ENCODE measurements around the gene MAPT.
"Not testable (repeated sequence)": the region's sequence is repeated elsewhere in the genome, so short reads cannot be mapped to it uniquely, and the experiment has no call there.

Gene MAPT

DNA sequence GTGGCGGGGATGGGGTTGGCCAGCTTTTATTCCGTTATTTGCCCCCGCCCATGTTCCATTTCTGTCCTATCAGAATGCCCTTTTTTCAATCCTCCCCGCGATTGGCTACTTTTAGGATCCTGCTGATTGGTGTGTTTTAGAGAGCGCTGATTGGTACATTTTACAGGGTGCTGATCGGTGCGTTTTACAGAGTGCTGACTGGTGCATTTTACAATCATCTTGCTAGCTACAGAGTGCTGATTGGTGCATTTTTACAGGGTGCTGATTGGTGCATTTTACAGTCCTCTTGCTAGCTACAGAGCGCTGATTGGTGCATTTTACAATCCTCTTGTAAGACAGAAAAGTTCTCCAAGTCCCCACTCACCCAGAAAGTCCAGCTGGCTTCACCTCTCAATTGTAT lies 32.2 kb upstream of the MAPT start:
- not testable (repeated sequence) for DNase-seq (ENCODE audit: low read depth)

DNA sequence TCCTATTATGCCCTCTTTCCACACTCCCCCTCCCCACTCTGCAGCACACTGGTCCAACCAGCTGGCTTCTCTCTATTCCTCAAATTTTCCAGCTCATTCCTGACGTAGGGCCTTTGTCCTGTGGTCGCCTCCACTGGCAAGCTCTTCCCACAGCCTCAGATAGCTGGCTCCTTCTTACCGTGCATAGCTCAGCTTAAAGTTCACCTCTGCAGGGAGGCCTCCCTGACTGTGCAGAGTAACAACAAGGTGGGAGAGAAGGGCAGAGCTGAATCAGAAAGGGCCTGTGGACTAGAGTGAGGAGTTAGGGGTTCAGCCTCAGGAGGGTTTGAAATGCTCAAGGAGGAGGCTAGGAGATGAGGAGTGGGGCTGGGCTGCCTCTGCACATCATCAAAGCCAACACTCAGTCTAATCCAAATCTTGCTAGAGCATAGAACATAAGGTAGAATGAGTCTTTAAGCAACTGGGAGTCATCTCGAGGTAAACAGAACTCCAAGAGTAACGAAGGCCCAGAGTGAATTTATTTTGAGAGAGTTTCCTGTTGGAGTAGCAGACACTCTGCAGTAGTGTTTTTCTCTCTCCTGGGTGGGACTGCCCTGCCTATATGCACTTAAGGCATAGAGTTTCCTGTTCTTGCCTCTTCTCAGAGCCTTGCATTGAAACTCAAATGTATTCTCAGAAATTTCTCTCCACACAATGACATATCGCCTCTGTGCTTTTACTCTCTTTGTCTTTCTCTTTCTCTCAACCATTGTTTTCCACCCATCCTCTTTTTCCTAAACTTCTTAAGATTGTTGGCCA lies 30.3 kb upstream of the MAPT start:
- no peak for DNase-seq (ENCODE audit: low read depth)

DNA sequence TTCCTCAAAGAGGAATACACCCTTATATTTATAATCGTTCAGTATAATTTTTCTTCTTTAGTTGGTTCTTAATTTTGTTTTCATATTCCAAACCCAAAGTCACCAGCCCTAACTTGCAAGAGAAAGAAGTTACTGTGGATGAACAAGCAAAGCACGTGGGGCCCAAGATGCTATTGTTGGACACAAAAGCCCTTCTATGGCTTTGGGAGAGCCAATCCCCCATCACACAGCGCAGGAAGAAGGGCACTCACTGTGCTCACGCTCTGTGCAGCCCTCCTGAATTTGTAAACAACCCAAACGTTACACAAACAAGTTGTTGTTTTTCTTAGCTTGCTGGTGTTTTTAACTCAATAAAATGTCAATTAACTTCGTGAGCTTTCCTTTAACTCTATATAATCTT lies 27.2 kb upstream of the MAPT start:
- no peak for DNase-seq (ENCODE audit: low read depth)

DNA sequence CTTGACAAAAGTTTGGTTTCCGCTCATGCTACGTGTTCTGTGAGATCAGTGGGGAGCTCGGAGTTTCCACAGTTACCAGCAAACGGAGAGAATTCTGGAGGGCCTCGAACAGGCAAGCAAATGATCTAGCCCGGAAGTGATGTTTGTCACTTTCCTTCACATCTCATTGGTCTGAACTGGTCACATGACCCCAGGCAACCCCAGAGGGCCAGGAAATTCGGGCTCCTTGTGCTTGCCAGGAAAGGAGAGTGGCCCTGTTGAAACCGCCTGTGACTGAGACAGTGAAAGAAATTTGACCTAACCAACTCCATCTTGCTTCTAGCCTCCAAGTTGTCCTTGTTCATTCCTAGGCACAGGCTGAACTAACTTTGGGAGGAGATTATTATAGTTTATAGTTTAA lies 26.7 kb upstream of the MAPT start:
- DNase-seq (ENCODE audit: low read depth): no peak

DNA sequence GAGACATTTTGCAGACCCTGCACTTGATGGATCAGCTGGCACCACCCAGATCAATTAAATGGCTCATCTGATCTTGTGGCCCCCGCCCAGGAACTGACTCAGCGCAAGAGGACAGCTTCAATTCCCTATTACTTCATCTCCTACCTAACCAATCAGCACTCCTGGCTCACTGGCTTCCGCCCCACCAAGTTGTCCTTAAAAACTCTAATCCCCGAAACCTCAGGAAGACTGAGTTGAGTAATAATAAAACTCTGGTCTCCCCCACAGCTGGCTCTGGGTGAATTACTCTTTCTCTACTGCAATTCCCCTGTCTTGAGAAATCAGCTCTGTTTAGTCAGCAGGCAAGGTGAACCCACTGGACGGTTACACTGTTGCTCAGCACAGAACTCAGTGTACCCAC lies 26.1 kb upstream of the MAPT start:
- no peak for DNase-seq (ENCODE audit: low read depth)

DNA sequence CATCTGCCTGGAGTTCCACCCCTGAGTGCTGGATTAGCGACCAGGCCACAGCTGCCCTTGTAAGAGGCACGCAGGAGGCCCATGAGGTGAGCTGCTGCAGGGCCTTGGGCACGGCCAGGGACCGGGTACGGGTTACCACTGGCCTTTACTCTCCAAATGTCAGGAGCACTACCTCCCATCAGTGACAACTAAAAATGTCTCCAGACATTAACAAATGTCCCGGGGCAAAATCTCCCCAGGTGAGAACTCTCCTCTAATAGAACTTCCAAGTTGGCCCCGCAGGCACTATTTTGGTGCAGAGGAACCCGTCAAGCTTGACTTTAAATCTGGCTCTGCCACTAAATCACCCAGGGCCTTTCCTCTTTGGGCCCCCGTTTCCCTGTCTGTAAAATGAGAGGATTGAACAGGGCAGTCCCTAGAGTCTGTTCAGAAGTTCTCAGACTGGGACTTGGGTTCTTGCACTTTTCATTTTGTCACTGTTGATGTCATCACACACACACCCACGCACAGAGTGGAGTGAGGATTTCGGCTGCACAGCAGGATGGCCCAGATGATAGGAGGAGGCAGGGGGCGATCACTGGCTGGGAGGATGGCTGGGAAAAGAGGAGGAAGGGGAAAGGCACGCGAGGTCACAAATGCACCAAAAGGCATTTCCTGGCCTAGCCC lies 24.5 kb upstream of the MAPT start:
- no peak for DNase-seq (ENCODE audit: low read depth)

DNA sequence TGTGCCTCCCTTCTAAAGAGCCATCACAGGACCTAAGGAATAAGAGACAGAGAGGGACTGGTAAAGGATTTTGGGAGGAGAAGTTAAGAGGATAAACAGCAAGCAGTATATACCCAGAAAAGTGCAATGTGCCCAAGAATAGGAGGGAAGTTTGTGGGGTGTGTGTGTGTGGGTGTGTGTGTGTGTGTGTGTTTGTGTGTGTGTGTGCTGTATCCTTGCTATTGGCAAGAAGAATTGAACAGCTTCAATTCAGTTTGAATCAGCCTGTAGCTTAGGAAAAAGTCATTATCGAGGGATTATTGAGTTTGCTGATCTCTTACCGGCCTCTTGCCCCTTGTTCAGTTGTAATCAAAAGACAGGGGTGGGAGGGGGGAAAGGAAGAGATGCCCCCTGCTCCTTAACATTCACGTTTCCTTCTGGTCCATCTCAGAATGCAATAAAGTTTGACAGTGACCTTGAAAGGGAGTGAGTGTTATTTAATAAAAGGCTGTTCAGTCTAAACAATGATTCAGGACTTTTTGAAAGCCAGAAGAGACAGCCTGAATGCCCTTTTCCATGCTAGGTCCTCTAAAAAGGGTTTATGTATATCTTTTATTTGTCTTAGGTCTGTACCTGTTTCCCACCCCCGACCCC lies 23.9 kb upstream of the MAPT start:
- DNase-seq (ENCODE audit: low read depth): no peak

DNA sequence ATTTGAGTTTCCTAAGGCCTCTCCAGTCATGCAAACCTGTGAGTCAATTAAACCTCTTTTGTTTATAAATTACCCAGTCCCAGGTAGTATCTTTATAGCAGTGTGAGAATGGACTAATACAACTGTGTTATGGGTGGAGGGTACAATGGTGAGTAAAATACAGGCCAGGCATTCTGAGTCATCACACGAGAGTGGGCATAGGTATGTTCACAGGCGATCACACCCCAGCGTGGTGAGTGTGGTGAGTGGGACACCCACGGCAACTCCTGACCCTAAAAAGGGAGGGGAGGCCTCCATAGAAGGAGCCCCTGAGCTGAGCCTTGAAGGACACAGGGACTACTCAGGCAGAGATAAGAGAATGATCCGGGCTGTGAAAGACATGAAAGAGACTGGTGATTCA lies 22.6 kb upstream of the MAPT start:
- no peak for DNase-seq (ENCODE audit: low read depth)

DNA sequence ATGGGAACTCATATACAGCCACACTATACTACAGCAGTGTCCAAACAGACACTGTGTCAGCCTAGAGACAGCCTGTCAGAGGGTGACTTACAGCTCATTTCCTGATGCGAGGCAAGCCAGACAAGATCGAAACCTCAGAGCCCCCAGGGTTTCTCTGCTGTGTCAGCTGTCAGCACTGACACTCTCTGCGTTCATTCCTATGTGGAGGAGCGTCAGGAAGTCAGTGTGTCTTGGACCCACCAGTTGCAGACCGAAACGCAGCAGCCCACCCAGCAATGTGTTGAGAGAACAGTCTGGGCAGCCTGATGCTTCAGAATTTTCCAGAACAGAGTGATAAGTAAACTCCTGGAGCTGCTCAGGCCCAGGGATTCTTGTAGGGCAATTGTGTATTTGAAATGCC lies 20.6 kb upstream of the MAPT start:
- no peak for DNase-seq (ENCODE audit: low read depth)

DNA sequence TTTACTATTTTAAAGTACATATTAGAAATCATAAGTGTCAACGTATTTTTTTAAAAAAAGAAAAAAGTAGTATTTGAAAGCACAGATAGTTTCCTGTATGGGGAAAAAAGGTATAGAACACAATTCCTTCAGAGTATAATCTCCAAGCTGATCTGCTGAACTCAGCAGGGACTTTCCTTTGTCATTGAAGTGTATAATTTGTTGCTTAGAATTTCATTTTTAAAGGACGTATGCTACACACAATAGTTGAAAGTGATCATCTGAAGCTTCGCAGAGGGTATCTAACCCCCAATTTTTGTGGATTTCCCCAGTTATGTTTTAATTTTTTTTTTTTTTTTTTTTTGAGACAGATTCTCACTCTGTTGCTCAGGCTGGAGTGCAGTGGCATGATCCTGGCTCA lies 20.2 kb upstream of the MAPT start:
- no peak for DNase-seq (ENCODE audit: low read depth)

DNA sequence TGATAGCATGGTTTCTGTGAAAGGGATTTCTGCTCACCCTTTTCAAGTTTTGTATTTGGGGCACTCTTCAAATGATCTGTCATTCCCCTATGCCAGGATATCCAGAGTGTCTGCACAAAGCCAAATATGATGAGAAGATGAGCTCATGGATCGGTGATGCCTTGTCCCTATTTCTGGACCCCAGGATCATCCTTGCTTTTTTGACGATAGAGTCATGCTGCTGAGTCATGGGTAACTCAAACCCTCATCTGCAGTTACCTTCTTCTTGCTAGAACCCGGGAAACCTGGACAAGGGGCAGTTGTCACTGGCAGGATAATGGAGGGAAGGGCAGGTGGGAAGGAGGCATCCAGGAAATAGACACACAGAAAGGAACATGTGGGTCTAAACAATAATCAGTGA lies 17.8 kb upstream of the MAPT start:
- DNase-seq (ENCODE audit: low read depth): no peak

DNA sequence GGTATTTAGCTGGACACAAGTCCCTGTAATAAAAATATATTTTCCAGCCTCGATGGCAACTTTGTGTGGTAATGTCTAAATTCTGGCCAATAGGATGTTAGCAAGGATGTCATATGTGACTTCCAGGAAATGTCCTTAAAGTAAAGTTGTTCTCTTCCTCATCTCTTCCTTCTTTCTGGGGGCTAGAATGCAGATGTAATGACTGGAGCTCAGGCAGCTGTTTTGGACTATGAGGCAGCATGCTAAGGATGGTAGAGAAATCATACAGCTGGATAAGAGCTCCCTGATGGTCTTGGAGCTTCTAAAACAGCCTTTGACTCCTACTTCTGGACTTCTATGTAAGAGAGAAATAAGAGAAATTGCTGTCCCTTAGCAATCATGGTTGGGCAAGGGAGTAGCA lies 16.9 kb upstream of the MAPT start:
- no peak for DNase-seq (ENCODE audit: low read depth)

DNA sequence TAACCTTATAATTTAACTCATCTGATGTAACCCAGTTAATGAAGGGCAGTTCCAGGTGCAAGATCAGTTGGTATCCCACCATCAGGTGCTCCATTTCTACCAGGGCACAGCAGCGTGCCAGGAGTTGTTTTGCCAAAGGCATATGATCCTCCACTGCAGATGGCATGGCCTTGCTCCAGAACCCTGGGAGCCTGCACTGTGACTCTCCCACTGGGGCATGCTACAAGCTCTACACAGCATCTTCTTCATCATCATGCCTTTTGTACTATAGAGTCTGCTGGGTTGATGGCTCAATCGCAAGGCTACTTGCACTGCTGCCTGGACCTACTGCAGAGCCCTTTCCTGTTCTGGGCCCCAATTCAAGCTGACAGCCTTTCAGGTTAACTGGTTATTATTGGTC lies 11.3 kb upstream of the MAPT start:
- no peak for DNase-seq (ENCODE audit: low read depth)

DNA sequence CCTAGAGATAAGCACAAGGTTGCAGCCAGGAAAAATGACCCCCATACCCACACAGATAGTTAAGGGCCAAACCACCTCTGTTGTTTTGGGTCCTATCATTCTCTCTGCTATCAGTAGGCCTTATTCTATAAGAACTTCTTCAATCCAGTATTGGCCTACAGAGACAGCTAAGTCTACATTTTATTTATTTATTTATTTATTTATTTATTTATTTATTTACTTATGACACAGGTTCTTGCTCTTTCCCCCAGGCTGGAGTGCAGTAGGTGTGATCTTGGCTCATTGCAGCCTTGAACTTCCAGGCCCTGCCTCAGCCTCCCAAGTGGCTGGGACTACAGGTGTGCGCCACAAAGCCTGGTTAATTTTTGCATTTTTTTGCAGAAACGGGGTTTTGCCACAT lies 7.5 kb upstream of the MAPT start:
- DNase-seq (ENCODE audit: low read depth): no peak

DNA sequence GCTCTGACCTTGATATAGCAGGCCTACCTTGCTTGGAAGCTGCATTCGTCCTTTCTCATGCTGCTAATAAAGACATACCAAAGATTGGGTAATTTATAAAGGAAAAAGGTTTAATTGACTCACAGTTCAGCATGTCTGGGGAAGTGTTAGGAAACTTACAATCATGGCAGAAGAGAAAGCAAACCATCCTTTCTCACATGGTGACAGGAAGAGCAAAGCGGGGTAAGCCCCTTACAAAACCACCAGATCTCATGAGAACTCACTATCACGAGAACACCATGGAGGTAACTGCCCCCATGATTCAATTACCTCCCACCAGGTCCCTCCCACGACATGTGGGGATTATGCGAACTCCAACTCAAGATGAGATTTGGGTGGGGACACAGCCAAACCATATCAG lies 6.0 kb upstream of the MAPT start:
- no peak for DNase-seq (ENCODE audit: low read depth)

DNA sequence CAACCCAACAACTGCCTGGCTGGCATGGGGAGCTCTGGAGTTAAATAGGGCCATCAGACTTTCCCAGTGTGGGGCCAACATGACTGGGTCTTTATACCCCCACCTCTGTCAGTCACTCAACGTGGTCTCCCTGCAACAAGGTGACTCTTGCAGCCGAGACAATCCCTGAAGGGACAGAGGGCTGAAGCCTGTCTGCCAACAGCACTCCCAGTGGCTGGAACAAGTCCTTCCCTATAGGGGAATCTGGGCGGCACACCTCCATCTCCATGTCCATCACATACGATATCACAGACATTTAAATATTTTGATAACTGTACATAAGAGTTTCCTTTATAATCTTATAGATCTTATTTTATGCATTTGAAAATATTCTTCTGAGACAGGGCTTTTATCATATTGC lies 4.8 kb upstream of the MAPT start:
- no peak for DNase-seq (ENCODE audit: low read depth)

DNA sequence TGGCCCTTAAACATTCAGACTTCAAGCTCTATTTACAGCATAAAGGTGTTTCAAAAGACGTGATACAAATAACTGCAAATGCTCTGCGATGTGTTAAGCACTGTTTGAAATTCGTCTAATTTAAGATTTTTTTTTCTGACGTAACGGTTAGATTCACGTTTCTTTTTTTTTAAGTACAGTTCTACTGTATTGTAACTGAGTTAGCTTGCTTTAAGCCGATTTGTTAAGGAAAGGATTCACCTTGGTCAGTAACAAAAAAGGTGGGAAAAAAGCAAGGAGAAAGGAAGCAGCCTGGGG lies 681 bp upstream of the MAPT start:
- DNase-seq (ENCODE audit: low read depth): no peak

DNA sequence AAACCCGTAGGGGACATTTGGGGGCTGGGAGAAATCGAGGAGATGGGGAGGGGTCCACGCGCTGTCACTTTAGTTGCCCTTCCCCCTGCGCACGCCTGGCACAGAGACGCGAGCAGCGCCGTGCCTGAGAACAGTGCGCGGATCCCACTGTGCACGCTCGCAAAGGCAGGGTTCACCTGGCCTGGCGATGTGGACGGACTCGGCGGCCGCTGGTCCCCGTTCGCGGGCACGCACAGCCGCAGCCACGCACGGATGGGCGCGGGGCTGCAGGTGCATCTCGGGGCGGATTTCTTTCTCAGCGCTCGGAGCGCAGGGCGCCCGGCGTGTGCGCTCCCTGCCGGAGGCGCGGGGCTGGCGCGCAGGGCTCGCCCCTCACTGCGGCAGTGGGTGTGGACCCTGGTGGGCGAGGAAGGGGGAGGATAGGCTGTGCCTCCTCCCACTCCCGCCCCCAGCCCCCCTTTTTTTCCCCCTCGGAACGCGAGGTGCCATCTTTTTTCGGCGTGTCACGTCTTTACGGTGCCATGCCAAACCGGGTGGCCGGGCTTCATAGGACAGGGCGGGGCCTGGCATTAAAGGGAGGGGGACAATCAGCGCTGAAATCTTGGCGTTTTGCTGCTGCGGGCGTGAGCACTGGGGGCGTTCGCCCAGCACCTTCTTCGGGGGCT lies 1.1 kb downstream of the MAPT start:
- DNase-seq (ENCODE audit: low read depth): no peak

DNA sequence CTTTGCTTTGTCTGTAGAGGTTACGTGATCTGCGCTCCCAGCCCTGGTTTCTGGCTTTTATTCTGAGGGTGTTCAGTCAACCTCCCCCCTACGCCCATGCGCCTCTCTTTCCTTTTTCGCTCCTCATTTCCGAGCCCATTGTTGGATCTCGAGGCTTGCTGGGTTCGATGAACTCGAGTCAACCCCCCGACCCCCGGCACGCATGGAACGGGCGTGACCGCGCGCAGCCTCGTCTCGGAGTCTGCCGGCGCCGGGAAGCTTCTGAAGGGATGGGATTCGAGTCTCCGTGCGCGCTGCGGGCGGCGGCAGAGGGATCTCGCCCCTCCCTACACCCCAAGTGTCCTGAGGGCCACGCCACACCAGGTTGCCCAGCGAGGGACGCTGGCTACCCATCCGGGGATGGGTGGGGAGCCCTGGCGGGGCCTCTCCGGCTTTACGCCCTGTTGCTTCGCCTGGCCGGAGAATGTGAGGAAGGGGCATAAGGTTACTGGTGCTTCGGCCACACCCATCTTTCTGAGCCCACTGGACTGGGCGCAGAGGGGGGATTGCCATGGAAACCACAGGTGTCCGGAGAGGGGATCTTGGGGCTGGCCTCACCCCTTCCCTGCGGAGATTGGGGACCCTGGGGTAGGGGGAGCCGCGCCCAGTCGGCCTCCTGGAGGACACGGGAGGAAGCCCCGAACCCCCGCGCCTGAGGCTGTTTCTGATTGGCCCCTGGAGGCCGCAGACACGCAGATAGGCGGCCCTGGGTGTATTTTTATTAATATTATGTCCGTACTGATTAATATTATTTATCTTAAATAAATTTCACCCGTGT lies 1.8 kb downstream of the MAPT start:
- no peak for DNase-seq (ENCODE audit: low read depth)

DNA sequence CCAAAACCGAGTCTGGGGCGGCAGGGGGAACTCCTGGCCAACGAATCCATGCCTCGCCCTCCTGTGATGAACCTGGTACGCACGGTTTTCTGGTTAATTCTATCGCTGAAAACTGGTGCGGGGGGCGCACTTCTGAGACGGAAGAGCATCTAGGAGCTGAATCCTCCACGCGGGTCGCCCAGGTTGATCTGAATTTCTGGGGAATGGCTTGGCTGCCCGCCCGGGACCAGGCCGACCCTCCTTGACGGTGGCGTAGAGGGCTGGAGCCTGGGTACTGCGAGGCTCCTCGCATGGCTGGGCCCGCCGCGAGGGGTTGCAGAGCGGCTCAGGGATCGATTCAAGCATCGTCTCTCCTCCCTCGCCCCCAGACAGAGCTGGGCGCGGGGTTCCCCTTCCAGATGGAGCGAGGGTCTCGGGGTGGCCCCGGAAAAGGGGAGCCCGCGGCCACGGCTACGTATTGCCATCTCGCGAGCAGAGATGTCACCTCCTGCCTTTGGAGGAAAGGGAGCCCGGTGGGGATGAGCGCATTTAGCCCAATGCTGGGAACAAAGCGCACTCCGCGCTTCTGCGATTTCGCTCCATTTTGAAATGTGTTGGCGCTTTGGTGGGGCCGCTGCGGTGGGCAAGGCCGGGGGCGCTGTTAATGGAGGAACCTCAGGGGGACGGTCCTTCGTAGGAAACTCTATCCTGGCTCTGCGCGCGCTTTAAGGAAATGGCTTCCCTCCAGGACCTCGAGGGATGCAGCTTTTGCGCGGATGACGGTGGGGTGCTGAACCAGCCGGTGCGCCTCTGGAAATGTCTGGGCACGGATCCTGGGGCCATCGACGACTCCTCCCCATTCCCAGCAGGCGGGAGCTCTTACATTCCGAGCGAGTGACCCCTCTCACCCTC lies 2.7 kb downstream of the MAPT start:
- DNase-seq (ENCODE audit: low read depth): no peak

DNA sequence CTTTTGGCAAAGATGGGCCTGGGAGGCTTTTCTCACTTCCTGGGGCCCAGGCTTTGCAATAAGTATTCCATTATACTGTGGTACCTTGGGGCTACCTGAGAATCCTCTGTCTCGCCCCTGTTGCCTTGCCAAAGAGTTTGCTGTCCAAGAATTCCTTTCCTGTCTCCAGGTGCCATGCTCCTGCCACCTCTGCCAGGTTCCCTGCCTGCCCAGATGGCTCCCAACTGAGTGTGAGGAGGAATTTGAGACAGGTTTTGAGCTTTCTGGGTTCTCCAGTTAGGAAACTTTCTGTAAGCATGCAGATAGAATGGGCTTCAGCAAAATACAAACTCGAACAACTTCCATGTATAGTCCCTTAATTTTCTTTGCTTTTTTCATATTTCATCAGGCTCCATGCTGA lies 5.8 kb downstream of the MAPT start:
- DNase-seq (ENCODE audit: low read depth): no peak
